ENCODE results near the gene CXCR2.
"Not testable (repeated sequence)": the region's sequence is repeated elsewhere in the genome, so short reads cannot be mapped to it uniquely, and the experiment has no call there.

Gene CXCR2

DNA sequence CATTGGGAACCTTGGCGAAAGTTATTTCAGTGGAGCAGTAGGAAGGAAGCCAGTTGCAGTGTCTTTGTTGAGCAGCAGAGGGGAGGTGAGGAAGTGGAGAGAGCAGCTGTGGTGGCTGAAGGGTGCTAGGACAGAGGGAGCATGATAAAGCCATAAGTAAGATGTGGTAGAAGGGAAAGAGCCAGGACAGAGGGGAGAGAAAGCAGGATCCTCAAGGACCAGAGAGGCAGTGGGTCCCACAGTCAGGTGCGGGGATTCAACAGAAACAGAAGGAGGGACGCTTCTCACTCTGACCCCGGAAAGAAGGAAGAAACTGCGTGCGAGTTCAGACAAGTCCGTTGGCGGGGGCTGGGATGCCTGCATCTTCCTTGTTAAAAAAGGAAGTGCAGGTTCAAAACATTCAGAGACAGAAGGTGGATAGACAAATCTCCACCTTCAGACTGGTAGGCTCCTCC, at the start of gene CXCR2:
TSS of gene CXCR2 (plus strand) at position 403 of the 455 bp plus-strand sequence. CDS start 8,774 bp downstream, outside the sequence.
- peak; percentile 62 for DNase-seq

DNA sequence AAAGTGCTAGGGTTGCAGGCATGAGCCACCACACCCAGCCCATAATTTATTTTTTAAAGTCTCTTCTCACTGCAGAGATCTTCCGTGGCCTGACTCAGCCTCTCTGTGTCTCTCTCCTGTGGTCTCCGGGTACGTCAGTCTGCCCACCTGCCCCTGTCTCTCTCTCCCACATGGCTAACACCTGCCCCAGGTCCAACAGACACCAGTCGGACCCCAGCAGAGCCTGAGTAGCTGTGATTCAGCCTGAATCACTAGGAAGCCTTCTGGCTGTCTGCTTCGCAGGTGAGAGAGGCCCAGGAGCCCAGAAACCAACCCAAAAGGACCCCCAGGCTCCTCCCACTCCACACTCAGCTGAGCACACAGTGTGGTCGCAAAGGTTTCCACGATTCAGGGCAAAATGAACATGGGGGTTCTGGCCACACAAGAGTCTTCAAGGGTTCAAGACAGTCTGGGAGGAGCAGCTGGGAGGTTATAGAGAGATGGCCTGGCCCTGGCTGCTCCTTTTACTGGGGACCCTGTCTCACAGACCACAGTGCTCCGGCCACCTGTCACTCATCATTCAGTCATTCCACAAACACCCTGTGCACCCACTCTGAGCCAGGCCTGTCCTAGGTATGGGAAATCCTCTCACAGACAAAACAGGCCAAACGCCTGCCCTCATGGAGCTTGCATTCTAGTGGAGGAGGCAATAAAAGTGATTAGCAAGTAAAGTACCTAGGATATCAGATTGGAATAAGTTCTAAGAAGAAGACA, 48.2 kb upstream of the CXCR2 start:
- DNase-seq = no peak

DNA sequence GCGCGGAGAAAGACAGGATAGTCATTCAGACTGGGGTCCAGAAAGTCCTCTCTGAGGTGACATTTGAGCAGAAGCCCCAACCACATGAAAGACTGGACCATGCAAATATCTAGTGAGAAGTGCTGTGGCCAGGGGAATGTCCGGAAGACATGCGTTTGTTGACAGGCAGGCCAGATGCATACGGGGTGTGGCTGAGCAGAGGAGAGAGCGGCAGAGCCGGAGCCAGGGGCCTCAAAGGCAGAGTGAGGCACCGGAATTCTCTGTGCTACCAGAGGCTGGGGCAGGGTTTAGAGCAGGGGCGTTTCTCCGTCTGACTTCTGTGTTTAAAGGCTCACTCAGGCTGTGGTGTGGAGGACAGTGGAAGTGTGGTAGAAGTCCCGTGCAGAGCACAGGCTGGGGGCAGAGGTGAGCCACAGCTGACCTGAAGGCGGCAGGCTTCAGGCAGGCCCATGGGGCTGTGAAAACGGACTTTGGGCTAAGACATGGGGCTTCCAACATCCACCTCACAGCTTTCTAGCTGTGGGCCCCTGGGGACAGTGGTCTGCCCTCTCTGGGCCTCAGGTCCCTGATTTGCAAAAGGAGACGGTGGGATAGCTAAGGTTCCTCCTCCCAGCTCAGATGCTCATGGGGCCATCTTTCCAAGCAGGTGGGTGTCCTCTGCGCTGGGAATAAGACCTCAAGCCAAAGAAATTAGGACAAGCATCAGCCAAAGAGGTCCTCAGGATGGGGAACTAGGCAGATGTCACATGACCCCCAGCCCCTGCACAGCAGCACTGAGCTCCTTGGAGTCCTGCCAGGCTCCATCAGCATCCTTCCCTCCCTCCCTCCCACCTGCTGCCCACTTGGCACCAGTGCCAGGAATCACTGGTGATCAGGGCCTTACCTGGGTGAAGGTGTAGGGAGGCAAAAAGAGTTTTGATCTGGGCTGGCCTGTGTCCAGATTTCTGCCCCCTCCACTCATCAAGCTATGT, 45.6 kb upstream of the CXCR2 start:
- DNase-seq = no peak

DNA sequence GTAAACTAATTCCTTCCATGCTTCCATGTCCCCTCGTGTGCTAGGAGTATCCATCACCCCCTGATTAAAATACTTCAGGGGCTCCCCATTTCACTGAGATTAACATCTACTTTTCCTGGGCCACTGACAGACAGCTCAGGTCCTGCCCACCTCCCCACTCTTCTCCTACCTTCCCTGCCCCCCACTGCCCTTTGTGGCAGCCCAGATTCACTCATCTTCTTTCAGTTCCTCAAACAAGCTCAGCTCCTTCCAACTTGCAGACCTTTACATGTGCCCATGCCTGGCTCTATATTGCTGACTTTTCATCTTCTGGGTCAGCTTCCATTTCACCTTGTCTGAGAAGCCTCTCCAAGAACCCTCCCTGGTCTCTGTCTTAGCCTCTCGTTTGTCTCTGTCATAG, 44.8 kb upstream of the CXCR2 start:
- no peak for DNase-seq

DNA sequence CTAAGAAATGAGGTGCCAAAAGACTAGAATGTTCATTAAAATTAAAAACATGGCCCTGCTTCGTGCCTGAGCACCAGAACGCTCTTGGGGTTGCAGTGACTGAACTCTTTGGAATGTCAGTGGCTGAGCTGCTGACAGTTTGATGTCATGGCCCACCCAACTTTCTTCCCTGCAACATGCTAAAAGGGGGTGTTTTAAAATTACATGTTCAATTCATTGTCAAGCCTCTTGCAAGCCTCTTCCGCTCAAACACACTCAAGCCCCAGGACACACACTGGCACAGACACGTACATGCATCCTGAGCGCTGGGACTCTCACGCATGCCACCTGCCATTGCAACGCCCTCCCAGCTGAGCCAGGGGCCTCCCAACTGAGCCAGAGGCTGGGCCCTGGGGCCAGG, 44.1 kb upstream of the CXCR2 start:
- DNase-seq = no peak

DNA sequence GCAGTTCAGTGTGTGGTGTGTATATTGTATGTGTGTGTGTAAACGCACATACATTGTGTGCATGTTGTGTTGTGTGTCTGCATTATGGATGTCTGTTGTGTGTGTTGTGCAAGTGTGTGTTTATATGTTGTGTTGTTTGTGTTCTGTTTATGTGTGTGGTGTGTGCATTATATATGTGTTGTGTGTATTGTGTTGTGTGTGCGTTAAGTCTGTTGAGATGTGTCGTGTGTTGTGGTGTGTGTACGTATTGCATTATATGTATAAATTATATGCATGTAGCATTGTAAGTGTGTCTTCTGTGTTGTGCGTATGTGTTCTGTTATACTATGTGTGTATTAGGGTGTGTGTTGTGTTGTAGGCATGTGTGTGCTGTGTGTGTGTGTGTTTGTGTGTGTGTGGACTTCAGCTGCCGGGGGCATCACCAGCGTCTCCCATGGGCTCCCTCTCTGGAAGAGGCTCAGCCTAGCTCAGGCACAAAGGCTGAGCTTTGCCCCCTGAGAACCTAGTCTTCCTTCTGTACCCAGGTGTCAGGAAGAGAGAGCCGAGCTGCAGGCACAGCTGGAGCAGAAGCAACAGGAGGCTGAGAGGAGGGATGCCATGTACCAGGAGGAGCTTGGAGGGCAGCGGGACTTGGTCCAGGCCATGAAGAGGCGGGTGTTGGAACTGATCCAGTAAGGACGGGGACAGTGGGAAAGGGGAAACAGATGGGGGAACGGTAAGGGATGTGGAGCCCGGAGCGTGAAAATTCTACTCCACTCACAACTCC, 43.1 kb upstream of the CXCR2 start:
- no peak for DNase-seq

DNA sequence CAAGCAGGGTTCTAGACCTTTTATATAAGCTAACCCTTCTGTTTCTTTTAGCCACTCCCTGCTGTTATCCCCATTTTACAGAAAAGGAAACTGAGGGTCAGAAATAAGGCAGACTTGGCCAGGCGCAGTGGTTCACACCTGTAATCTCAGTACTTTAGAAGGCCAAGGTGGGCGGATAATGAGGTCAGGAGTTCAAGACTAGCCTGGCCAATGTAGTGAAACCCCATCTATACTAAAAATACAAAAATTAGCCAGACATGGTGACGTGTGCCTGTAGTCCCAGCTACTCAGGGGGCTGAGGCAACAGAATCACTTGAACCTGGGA, 42.5 kb upstream of the CXCR2 start:
- DNase-seq = no peak

DNA sequence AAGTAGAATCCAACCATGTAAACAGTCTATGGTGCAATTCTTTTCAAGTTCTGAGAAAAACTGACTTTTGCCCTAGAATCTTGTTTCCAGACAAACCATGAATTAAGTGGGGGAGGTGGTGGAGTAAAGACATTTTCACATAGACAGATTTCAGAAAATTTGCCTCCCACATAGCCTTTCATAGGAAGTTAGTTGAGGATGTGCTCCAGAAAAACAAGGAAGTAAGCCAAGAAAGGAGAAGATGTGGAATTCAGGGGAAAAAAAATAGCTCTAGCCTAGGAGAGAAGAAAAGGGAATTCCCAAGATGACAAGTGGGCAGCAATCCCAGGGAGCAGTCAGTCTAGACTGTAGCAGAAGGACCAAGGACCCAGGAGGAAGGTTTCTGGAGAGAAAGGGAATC, 39.4 kb upstream of the CXCR2 start:
- no peak for DNase-seq

DNA sequence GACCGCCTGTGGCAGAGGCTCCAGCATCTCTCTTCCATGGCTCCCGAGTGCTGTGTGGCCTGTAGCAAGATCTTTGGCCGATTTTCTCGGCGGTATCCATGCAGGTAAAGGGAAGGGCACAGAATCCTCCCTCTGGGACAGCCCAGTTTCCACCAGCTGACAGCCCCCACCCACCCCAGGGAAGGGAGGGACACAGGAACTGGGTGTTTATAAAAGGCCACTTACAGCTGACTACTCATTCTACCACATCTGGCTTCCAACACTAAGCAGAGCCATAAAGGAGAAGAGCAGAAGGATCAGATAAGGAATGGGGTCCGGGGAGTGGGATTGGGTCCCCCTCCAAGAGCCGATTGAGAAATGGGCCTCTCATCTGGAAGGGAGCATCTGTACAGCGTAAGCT, 36.6 kb upstream of the CXCR2 start:
- DNase-seq = no peak

DNA sequence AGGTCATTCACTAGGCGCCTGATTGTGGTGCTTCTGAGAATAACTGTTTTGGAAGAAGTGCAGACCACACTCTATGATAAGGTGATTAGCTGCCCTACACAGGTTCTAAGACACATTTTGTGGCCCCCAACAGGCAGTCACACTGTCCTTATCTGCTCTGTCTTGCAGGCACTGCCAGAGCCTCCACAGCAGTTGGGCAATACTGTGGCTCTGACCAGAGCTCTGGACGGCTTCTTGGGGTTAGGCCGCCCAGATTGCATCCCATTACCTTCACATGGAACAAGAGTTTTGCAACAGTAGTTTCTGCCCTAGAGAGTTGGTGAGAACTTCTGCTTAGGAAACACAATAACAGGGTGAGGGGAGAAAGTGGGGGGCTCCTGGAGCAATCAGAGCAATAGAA, 34.1 kb upstream of the CXCR2 start:
- DNase-seq = peak; percentile 13

DNA sequence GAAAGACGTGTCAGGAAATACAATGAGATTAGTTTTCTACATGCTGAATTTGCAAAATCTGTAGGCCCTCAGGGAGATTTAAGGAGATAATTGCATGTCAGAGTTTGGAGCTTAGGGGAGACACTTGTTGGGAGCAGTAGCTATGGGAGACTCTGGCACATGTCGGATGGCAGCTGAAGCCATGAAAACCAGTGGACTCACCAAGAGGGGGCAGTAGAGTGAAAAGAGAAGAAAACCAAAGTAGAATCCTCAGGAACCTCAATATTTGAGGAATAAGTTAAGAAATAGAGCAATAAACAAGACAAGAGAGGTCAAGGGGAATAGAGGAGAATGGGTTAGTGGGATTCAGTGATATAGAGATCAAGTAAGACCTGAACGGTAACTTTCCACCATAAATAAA, 31.9 kb upstream of the CXCR2 start:
- DNase-seq = no peak

DNA sequence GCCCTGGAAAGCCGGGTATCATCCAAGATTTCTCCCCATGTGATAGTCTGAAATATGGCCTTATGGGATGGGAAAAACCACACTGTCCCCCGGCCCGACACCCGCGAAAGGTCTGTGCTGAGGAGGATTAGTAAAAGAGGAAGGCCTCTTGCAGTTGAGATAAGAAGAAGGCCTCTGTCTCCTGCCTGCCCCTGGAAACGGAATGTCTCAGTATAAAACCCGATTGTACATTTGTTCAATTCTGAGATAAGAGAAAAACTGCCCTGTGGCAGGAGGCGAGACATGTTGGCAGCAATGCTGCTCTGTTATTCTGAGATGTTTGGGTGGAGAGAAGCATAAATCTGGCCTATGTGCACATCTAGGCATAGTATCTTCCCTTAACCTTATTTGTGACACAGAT, 30.0 kb upstream of the CXCR2 start:
- DNase-seq = no peak

DNA sequence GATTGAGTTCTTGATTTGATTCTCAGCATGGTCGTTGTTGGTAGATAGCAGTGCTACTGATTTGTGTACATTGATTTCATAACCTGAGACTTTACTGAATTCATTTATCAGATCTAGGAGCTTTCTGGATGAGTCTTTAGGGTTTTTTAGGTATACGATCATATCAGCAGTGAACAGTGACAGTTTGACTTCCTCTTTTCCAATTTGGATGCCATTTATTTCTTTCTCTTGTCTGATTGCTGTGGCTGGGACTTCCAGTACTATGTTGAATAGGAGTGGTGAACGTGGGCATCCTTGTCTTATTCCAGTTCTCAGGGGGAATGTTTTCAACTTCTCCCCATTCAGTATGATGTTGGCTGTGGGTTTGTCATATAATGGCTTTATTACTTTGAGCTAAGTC, 27.9 kb upstream of the CXCR2 start:
- no peak for DNase-seq

DNA sequence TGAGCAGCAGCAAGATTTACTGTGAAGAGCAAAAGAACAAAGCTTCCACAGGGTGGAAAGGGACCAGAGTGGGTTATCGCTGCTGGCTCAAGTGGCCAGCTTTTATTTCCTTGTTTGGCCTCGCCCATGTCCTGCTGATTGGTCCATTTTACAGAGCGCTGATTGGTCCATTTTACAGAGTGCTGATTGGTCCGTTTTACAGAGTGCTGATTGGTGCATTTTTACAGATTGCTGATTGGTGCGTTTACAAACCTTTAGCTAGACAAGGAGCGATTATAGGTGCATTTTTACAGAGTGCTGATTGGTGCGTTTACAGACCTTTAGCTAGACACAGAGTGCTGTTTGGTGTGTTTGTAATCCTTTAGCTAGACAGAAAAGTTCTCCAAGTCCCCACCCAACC, 17.0 kb upstream of the CXCR2 start:
- not testable (repeated sequence) for DNase-seq

DNA sequence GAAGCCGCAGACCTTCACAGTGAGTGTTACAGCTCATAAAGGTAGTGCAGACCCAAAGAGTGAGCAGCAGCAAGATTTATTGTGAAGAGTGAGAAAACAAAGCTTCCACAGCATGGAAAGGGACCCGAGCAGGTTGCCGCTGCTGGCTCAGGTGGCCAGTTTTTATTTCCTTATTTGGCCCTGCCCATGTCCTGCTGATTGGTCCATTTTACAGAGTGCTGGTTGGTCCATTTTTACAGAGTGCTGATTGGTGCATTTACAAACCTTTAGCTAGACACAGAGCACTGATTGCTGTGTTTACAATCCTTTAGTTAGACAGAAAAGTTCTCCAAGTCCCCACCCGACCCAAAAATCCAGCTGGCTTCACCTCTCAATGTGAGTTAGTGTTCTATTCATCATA, 4.0 kb upstream of the CXCR2 start:
- DNase-seq = not testable (repeated sequence)

DNA sequence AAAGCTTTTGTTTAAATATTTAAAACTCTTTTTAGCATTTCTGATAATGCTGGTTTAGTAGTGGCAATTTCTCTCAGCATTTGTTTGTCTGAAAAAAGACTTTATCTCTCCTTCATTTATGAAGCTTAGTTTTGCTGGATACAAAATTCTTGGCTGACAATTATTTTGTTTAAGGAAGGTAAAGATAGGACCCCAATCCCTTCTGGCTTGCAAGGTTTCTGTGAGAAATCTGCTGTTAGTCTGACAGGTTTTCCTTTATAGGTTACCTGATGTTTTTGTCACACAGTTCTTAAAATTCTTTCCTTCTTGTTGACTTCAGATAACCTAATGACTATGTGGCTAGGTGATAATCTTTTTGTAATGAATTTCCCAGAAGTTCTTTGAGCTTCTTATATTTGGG, 3.5 kb upstream of the CXCR2 start:
- not testable (repeated sequence) for DNase-seq

DNA sequence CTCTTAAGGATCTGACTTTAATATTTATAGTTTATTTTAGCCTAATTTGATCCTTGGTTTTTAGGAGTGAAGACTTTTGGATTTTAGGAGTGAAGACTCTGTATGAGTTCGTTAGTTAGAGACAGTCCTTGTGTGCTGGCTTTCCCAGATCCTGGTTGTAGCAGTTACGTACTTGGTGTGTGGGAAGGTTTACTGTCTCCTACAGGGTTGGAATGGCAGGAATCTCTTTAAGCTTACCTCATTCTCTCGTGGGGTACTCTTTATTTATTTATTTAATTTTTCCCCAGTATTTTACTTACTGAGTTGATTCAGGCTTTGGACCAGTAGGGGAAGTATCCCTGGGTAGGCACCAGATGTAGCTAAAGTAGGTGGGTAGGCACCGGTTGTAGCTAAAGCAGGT, 1.8 kb upstream of the CXCR2 start:
- no peak for DNase-seq

DNA sequence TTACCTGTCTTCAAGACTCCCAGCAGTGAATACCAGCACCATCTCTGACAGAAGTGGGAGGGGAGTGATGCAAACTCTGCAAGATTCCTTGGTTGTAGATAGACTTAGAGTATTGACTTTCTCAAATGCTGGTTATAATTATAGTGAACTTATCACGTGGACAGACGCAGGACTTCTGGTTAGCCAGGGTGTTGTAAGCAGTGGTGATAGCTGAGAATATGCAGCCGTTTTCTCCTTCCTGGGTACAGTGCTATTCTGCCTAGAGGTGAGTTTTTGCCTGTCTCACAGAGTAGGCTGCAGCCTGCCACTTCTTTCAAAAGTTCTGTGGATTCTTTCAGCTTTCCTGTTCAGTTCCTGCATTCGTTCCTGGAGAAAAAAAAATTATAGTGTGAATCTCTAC, 733 bp upstream of the CXCR2 start:
- DNase-seq = no peak

DNA sequence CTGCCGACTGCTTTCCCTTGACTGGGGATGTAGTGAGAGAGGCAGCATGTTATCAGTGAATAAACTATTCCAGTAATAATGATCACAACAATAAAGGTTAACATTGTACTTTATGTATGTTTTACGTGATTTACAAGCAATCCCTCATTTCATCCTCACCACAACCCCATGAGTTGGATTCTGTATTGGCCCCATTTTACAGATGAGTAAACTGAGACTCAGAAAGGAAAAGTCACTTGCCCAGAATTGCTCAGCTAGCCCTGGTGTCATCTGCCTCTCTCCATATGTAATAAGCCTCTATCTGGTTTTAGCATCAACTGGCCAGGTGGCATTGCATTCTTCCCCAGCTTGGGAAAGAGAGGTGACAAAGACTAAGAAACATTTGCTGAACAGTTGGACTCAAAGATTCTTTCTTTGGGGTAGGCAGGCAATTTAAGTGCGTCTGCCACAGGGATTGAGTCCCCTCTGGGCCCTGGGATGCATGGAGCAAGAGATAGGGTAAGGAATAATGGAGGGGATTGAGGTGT, 2.2 kb downstream of the CXCR2 start:
- DNase-seq = no peak

DNA sequence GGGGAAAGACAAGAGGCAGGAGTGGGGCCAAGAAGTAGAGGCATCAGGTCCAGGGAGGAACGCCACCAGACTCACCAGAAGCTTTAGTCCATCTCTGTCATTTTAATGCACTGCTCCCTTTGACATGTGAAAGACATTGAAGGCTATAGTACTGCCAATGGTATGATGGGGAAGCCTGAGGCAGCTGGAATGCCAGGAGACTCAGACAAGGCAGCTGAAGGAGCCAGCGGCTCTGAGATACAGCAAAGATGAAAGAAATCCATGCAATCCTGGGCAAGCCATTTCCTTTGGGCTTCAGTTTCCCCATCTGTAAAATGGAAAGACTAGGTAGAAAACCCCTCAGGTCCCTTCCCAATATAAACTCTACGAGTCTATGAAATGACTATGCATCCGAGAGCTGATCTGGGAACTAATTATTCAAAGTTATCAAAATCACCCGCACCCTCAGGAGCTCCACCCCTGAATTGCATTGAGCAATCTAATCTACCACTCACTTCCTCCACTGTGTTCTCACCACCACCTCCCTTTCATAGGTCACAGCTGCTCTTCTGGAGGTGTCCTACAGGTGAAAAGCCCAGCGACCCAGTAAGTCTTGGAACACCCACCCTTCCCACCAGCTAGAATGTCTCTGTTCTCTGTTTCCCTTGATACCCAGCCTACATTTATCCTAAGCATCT, 3.1 kb downstream of the CXCR2 start:
- DNase-seq = no peak

DNA sequence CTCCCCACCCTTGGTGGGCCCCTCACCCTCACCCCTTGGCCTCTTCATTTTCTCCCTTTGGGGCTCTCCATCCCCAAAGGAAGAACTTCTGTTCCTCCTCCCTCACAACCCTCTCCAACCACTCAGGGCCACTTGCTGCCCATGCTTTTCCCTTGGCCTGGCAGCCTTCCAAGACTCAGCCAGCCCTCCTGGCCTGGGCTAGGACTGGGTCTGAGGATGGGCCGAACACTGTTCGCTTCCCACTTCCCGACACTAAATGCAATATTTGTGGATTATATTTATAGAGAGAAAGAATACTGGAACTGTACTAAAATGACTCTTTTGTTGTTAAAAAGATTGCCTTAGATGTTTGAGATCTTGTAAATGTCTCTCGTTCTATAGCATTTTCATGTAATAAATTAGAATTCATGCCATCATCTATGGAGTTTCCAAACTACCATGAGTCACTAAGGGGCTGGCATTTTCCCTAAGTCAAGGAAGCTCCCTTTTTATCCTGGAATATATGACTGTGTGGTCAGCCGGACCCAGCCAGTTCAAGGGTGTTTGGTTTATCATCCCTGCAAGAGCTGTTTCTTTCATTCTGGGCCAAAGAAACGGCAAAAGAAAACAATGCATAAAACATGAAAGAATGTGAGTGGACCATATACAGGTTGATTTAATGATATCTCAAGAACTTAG, 3.8 kb downstream of the CXCR2 start:
- DNase-seq = no peak

DNA sequence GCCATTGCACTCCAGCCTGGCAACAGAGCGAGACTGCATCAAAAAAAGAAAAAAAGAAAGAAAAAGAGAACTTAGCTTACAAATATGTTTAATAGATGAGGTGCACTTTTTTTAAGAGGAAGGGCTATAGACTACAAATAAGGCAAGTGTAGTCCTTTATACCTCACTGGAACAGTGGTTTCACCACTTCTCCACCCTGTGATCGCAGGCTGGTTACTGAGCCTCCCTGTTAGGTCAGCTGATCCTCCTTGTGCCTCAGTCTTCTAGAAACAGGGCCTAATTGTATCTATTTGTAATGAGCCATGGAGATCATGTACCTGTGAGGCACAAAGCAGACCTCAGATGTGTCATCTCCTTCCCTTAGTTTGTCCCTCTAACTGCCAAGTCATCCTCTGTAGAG, 4.5 kb downstream of the CXCR2 start:
- no peak for DNase-seq

Data from GF-D8 (cell line).